ENCODE results near the gene ANKRD30A.

DNA sequence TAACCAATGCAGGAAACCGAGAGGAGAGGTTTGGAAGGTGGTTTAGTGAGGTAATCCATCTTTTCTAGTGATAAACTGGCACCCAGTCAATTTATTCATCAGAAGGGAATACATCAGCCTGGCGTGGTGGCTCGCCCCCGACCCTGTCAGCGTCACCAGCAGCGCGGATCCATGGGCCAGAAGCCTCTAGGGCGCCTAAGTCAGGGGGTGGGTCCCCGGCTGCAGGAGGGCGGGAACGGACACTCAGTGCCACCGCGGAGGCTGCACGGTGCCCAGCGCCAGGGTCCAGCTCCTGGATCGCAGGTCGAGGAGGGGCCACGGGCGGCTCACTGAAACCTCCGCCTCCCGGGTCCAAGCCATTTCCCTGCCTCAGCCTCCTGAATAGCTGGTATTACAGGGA lies 866 bp upstream of the ANKRD30A start:
- TF ChIP-seq POLR2A (IDR thresholded peaks at IDR 0.05) = no peak
- TF ChIP-seq, protein P1, sequence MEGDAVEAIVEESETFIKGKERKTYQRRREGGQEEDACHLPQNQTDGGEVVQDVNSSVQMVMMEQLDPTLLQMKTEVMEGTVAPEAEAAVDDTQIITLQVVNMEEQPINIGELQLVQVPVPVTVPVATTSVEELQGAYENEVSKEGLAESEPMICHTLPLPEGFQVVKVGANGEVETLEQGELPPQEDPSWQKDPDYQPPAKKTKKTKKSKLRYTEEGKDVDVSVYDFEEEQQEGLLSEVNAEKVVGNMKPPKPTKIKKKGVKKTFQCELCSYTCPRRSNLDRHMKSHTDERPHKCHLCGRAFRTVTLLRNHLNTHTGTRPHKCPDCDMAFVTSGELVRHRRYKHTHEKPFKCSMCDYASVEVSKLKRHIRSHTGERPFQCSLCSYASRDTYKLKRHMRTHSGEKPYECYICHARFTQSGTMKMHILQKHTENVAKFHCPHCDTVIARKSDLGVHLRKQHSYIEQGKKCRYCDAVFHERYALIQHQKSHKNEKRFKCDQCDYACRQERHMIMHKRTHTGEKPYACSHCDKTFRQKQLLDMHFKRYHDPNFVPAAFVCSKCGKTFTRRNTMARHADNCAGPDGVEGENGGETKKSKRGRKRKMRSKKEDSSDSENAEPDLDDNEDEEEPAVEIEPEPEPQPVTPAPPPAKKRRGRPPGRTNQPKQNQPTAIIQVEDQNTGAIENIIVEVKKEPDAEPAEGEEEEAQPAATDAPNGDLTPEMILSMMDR (IDR thresholded peaks at IDR 0.05) = no peak
